Endothelial cell (in vitro differentiated cells): ENCODE results near the gene MICU2. TPM values are rescaled to one million over a fixed set of nuclear protein-coding genes. Genes with fewer than 3 reads are reported as not detected.

Experiments
- DNase-seq: peaks from one replicate; pipeline ENCODE4 v3.0.0; 2021; ENCODE audit warnings: low spot score
- H3K27ac Mint-ChIP-seq: one replicate; pipeline ENCODE4 v1.8.0; 2021; ENCODE audit warnings: mixed read lengths, inconsistent platforms; ENCODE audit not compliant: unreplicated experiment
- H3K27me3 Mint-ChIP-seq: one replicate; pipeline ENCODE4 v1.8.0; 2021; ENCODE audit warnings: mild to moderate bottlenecking, moderate library complexity, mixed read lengths, inconsistent platforms; ENCODE audit not compliant: unreplicated experiment
- H3K36me3 Mint-ChIP-seq: one replicate; pipeline ENCODE4 v1.8.0; 2021; ENCODE audit warnings: mild to moderate bottlenecking, low read depth, mixed read lengths, inconsistent platforms; ENCODE audit not compliant: unreplicated experiment
- H3K4me1 Mint-ChIP-seq: one replicate; pipeline ENCODE4 v1.8.0; 2021; ENCODE audit warnings: mild to moderate bottlenecking, mixed read lengths, inconsistent platforms; ENCODE audit not compliant: unreplicated experiment
- H3K4me3 Mint-ChIP-seq: one replicate; pipeline ENCODE4 v1.8.0; 2021; ENCODE audit warnings: mild to moderate bottlenecking, mixed read lengths, inconsistent platforms; ENCODE audit not compliant: unreplicated experiment
- H3K9me3 Mint-ChIP-seq: one replicate; pipeline ENCODE4 v1.8.0; 2021; ENCODE audit warnings: mixed read lengths, inconsistent platforms; ENCODE audit not compliant: unreplicated experiment
- CTCF ChIP-seq: fragments of 200-600 bp; sonication (generic); IDR thresholded peaks from one replicate; pipeline ENCODE4 v1.5.0; 2021; ENCODE audit warnings: antibody characterized with exemption; ENCODE audit not compliant: unreplicated experiment
- total RNA-seq: library from RNA; stranded (reverse); fragmentation: NEBNext Ultra II Directional; extraction: Animal tissue kit (Norgen Biotek cat#: 25700); gene quantifications from one replicate; pipeline ENCODE4 v1.2.1, GENCODE V29; 2021; ENCODE audit not compliant: unreplicated experiment

MICU2 gene
- total RNA-seq, 1 donor from 2014 or later = 22.3 TPM

- Mint-ChIP-seq H3K9me3 (no peaks in the 10 kb centered on the region), H3K4me1 (no peaks in the 10 kb centered on the region), H3K27me3 (peaks cover 3% of the 10 kb centered on the region), H3K4me3 (no peak overlapping the region), H3K27ac (no peak overlapping the region), H3K36me3 (peaks cover 9% of the 10 kb centered on the region)
- no peak for DNase-seq
- TF ChIP-seq CTCF = no peak
These were observed 92.1 kb downstream of the MICU2 start for GRCh38 chr13:21511849-21512248.

GRCh38 chr13:21504379-21504778, 99.6 kb downstream of the MICU2 start:
- H3K4me3 Mint-ChIP-seq = no peak overlapping the region
- no peak for TF ChIP-seq CTCF
- H3K36me3 Mint-ChIP-seq = peaks cover 4% of the 10 kb centered on the region
- H3K27ac Mint-ChIP-seq = no peak overlapping the region
- no peak for DNase-seq
- no peaks in the 10 kb centered on the region for H3K9me3 Mint-ChIP-seq
- no peaks in the 10 kb centered on the region for H3K4me1 Mint-ChIP-seq
- H3K27me3 Mint-ChIP-seq = peaks cover 5% of the 10 kb centered on the region

GRCh38 chr13:21501686-21502085, 102.3 kb downstream of the MICU2 start:
- H3K27me3 Mint-ChIP-seq = peaks cover 2% of the 10 kb centered on the region
- H3K4me3 Mint-ChIP-seq = no peak overlapping the region
- no peak for TF ChIP-seq CTCF
- H3K36me3 Mint-ChIP-seq = no peaks in the 10 kb centered on the region
- no peaks in the 10 kb centered on the region for H3K4me1 Mint-ChIP-seq
- H3K27ac Mint-ChIP-seq = no peak overlapping the region
- no peaks in the 10 kb centered on the region for H3K9me3 Mint-ChIP-seq
- DNase-seq = no peak

GRCh38 chr13:21486322-21486721, 117.6 kb downstream of the MICU2 start:
- no peak for DNase-seq

GRCh38 chr13:21483748-21484147, 120.2 kb downstream of the MICU2 start:
- peaks cover 7% of the 10 kb centered on the region for H3K9me3 Mint-ChIP-seq
- H3K27me3 Mint-ChIP-seq = peaks cover 9% of the 10 kb centered on the region
- H3K4me3 Mint-ChIP-seq = no peak overlapping the region
- H3K36me3 Mint-ChIP-seq = peaks cover 13% of the 10 kb centered on the region
- no peak for DNase-seq
- H3K27ac Mint-ChIP-seq = no peak overlapping the region
- TF ChIP-seq CTCF = no peak
- no peaks in the 10 kb centered on the region for H3K4me1 Mint-ChIP-seq

More at GRCh38 chr13:21486322-21486721, 117.6 kb downstream of the MICU2 start:
- peaks cover 21% of the 10 kb centered on the region for H3K36me3 Mint-ChIP-seq
- no peaks in the 10 kb centered on the region for H3K4me1 Mint-ChIP-seq
- TF ChIP-seq CTCF = no peak
- H3K27ac Mint-ChIP-seq = no peak overlapping the region
- peaks cover 7% of the 10 kb centered on the region for H3K27me3 Mint-ChIP-seq
- peaks cover 7% of the 10 kb centered on the region for H3K9me3 Mint-ChIP-seq
- H3K4me3 Mint-ChIP-seq = no peak overlapping the region
